HT1080 (cell line): ENCODE results near the gene ATP2C2. TPM values are rescaled to one million over a fixed set of nuclear protein-coding genes. Genes with fewer than 3 reads are reported as not detected.

Experiments
- DNase-seq: peaks from one replicate; pipeline ENCODE4 v3.0.0-alpha.2; 2015; ENCODE audit warnings: low read depth
- total RNA-seq: library from RNA; depleted of rRNA; stranded (reverse); fragments of >200 nt; shearing (Covaris generic); gene quantifications from 2 replicates; pipeline ENCODE4 v1.2.3, GENCODE V29; 2014; rRNA removed

The ATP2C2 gene
- total RNA-seq, 1 experiment from 2014 or later: not detected

DNA sequence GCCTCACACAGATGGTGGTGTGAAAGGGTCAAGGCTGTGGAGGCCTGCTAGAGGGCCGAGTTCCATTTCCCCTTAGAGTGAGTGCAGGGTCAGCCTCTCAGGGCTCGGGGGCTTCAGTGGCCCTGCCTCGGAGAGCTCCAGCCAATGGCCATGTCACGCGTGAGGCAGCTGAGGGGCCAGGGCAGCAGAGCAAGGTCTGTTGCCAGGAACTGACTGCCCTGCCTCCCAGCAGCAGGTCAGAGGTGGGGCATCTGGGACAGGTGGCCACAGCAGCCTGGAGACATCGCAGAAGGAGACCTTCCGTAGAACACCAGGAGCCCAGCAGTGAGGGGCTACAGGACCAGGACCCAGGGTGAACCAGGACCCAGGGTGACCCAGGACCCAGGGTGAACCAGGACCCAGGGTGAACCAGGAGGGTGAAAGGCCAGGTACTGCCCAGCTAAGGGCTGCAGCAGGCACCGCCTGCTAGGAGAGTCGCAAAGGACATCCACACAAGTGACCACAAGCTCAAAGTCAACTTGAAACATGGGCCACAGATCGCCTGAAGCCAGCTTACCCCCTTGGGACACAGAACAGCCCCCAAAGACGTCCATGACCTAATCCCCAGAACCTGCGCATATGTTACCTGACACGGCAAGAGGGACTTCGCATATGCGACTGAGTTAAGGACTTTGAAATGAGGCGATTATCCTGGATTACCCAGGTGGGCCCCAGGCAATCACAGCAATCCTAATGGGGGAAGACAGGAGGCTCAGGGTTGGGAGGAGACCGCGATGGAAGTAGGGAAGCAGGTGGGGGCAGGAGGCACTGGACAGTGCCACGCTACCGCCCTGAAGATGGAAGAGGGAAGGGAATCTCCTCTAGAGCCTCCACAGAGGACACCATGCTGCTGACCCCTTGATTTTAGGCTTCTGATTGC, 141.0 kb downstream of the ATP2C2 start:
- DNase-seq: no peak

GRCh38 chr16:84511180-84511800, 143.0 kb downstream of the ATP2C2 start:
- peak; percentile 83 for DNase-seq

- DNase-seq: no peak
These were observed 143.5 kb downstream of the ATP2C2 start for GRCh38 chr16:84511831-84512230.

DNA sequence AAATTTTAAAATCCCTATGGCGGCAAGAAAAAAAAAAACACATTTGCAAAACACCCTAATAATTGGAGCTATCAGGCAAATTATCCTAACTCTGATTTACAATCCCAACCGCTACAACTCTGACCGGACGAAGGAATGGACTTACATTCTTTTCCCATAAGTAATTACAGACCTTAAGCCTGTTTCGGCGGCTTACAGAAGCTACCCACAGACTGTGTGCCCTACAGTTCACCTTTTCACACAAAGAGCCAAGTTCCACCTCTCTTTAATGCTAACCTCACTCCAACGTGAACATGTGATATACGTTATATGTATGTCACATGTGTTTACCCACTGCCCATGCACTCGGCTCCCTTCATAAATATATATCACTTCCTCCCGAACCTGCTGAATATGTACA, 144.8 kb downstream of the ATP2C2 start:
- no peak for DNase-seq

GRCh38 chr16:84513666-84514065, 145.3 kb downstream of the ATP2C2 start:
- no peak for DNase-seq

Other genes starting within 250 kb of the ATP2C2 start
- 19.3 and 19.4 TPM in 2 replicates for gene HSDL1, start 223.4 kb upstream of the ATP2C2 start, total RNA-seq
- gene DNAAF1, start 223.2 kb upstream of the ATP2C2 start, total RNA-seq: not detected in 2 replicates
- 26.4 and 27.8 TPM in 2 replicates for gene TAF1C, start 181.5 kb upstream of the ATP2C2 start, total RNA-seq
- not detected in 2 replicates for gene ADAD2, start 177.4 kb upstream of the ATP2C2 start, total RNA-seq
- not detected in 2 replicates for gene KCNG4, start 128.5 kb upstream of the ATP2C2 start, total RNA-seq
- 0.37 TPM in 1 of 2 replicates, not detected in the other for gene WFDC1, start 73.7 kb upstream of the ATP2C2 start, total RNA-seq
- 15.6 and 27.8 TPM in 2 replicates for gene MEAK7, start 136.1 kb downstream of the ATP2C2 start, total RNA-seq
- 187 and 217 TPM in 2 replicates for gene COTL1, start 249.5 kb downstream of the ATP2C2 start, total RNA-seq